Astrocyte of the cerebellum (primary cell): Measurements from ENCODE around the gene SNAP25.

ENCODE experiments used
- DNase-seq: peaks from one replicate; pipeline ENCODE4 v3.0.0-alpha.2; 2011; ENCODE audit warnings: low read depth
- H3K4me3 ChIP-seq: 2 replicates; pipeline ENCODE4 v1.5.1; 2011; ENCODE audit warnings: mild to moderate bottlenecking, low read depth, low read length, moderate library complexity
- CTCF ChIP-seq: IDR thresholded peaks from 2 replicates; pipeline ENCODE4 v1.5.1; 2012; ENCODE audit warnings: low read length, low read depth, moderate library complexity, mild to moderate bottlenecking; ENCODE audit errors: missing control alignments
- in situ Hi-C: cut with HindIII; loops from 2 replicates; pipeline ENCODE4 v1.10.0; 2017; ENCODE audit warnings: low sequenced_read_pairs

Gene SNAP25

DNA sequence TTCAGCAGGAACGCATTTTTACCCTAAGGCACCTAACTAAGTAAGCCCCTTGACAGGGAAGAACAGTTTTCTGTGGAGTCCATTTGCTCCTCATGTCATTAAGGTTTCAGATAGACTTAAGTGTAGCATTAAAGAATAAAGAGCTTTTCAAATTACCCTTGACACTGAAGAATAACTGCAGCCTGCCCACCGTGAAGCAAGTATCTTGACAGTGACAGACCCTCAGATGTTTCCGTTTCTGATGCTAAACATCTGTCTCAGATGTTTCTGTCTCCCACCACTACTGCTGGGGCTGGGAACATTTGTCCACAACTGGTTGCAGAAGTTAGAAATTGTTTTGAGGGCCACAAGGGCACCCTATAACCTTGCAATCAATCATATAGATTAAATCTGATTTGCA, 50.0 kb downstream of the SNAP25 start:
- no peak for TF ChIP-seq CTCF
- no peak for DNase-seq
- in situ Hi-C loops: no loop called here

DNA sequence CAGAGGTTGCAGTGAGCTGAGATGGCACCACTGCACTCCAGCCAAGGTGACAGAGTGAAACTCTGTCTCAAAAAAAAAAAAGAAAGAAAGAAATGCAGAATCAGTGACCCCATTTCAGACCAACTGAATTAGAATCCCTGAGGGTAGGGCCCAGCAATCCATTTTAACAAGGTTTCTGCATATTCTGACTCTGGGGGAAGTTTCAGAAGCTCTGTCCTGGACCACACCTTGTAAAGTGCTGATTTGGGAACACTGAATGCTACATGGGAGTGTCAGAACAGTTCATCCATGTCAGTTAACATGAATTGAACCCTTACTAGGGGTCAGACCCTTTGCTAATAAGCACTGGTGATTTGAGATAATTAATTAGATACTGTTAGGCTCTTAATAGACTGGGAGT, 52.0 kb downstream of the SNAP25 start:
- no peak for TF ChIP-seq CTCF
- no peak for DNase-seq
- in situ Hi-C loops: no loop called here

More for the DNA sequence above, 50.0 kb downstream of the SNAP25 start:
- no peak overlapping the region for H3K4me3 ChIP-seq

DNA sequence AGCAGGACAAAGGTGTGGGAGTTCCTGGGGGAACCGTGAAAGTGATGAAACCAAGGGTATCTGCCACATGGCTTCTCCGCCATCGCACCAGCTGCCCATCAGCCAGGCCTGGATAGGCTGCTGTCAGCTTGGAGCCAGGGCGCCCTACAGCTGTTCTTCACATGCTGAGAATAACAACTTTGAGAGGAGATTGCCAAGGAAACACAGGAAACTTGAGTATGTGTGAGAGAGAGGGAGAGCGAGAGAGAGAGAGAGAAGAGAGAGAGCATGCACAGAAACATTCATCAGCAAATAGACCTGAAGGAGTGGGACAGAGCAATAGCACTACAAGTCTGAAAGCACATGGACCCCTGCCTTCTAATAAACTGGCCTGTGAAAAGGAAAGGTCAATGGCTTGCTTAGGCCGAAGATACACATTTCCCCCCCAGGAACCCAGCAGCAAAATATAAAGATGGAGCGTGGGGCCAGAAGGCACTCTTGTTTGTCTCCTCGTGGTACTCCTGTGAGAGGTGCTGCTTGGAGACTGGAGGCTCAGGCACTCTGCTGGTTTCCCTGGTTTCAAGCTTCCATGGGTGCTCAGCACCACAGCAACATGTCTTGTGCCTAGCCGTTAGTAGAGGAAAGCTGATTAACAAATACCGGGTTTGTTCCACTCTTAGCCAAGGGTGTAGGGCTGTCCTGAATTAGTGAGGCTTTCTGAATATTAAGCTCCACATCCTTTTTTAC, 53.0 kb downstream of the SNAP25 start:
- no peak for DNase-seq
- no peak overlapping the region for H3K4me3 ChIP-seq
- in situ Hi-C loops: no loop called here
- TF ChIP-seq CTCF: no peak

More for the DNA sequence above, 52.0 kb downstream of the SNAP25 start:
- H3K4me3 ChIP-seq: no peak overlapping the region

- in situ Hi-C loops: no loop called here
- no peak for TF ChIP-seq CTCF
- DNase-seq: no peak
- H3K4me3 ChIP-seq: no peak overlapping the region
Measured at GRCh38 chr20:10276878-10277580, 58.4 kb downstream of the SNAP25 start.

DNA sequence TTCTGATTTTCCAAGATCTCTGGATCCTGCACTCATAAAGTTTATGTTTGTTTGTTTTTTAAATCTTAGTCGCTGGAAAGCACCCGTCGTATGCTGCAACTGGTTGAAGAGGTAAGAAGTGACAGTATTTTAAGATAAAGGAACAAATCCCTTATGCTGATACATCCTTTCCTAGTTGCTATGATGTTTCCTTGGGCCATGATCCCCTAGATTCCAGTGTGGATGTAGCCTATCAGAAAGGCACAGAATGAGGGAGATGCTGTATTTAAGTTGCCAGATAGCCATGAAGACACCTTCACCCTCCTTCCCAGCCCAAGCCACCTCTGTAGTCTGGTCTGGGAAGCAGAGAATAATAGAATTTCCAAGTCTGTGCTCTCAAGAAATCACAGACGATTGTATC, 59.0 kb downstream of the SNAP25 start:
- in situ Hi-C loops: no loop called here
- no peak for DNase-seq
- H3K4me3 ChIP-seq: no peak overlapping the region
- no peak for TF ChIP-seq CTCF

DNA sequence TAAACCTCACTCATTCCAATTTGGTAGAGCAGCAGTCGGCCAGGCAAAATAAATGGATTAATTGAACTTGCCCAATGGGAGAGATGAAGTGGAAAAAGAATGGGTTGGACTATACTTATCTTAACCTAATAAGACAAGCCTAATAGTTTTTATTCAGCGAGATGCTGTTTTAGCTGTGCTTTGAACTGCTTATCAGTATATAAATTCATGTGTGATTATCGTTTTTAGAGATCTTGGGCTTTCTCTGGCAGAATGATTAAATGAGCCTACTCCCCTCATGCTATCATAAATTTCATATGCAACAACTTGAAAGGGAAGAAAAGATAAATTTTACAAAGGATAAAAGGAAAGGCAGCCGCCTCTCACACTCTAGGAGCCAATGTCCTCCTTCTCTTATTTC, 59.8 kb downstream of the SNAP25 start:
- no peak for DNase-seq
- TF ChIP-seq CTCF: no peak
- no peak overlapping the region for H3K4me3 ChIP-seq
- in situ Hi-C loops: no loop called here
